Lung (tissue), 12 donors: ENCODE measurements around the gene LRRFIP2. TPM values are rescaled to one million over a fixed set of nuclear protein-coding genes. Genes with fewer than 3 reads are reported as not detected.
A peak's percentile ranks its signal among the peaks of the same experiment; 100 is the strongest.

Experiments
- ATAC-seq: fragments of 200-7000 bp; cut with Tn5 transposase; one replicate; pipeline ENCODE4 v1.9.1; 2020; ENCODE audit warnings: moderate number of reproducible peaks; ENCODE audit not compliant: insufficient read depth, low FRiP score
- DNase-seq, 3 donors: peaks; one replicate each; pipeline ENCODE4 v3.0.0-alpha.2; 2013 to 2017
- H3K27ac ChIP-seq, 2 donors: one replicate each; pipeline ENCODE4 v1.5.1; 2013; ENCODE audit warnings: mild to moderate bottlenecking in 2 of 2, moderate library complexity in 2 of 2, control low read depth in 1 of 2, inconsistent platforms in 1 of 2, low read depth in 1 of 2, low read length in 1 of 2
- H3K27me3 ChIP-seq, 3 donors: one replicate each; pipeline ENCODE4 v1.5.1; 2013; ENCODE audit warnings: low read length in 2 of 3; ENCODE audit not compliant: control insufficient read depth in 3 of 3, insufficient read depth in 3 of 3
- H3K36me3 ChIP-seq, 4 donors: one replicate each; pipeline ENCODE4 v1.5.1; 2013; ENCODE audit warnings: low read length in 4 of 4, mild to moderate bottlenecking in 1 of 4, moderate library complexity in 1 of 4; ENCODE audit not compliant: control insufficient read depth in 4 of 4, insufficient read depth in 4 of 4
- H3K4me1 ChIP-seq, 5 donors: one replicate each; pipeline ENCODE4 v1.5.1; 2013; ENCODE audit warnings: low read length in 5 of 5, mild to moderate bottlenecking in 2 of 5, moderate library complexity in 1 of 5; ENCODE audit not compliant: control insufficient read depth in 5 of 5, insufficient read depth in 5 of 5
- H3K4me3 ChIP-seq: one replicate; pipeline ENCODE4 v1.5.1; 2013; ENCODE audit warnings: mild to moderate bottlenecking, control low read depth, moderate library complexity
- H3K9ac ChIP-seq, 2 donors: one replicate each; pipeline ENCODE4 v1.5.1; 2013; ENCODE audit warnings: low read length in 2 of 2, control low read depth in 1 of 2; ENCODE audit not compliant: insufficient read depth in 1 of 2
- H3K9me3 ChIP-seq, 4 donors: one replicate each; pipeline ENCODE4 v1.5.1; 2013; ENCODE audit warnings: low read length in 3 of 4, mild to moderate bottlenecking in 1 of 4, moderate library complexity in 1 of 4; ENCODE audit not compliant: control insufficient read depth in 4 of 4, insufficient read depth in 3 of 4
- WGBS, 2 donors: extraction: QIAGEN DNeasy Blood & Tissue Kit; methylation state at CpG; one replicate each; pipeline ENCODE4 v1.1.7; 2013; 5-methylcytosine and 5-hydroxymethylcytosine counted together
- polyA plus RNA-seq, 2 donors: library from polyadenylated mRNA; stranded (reverse); fragments of 200-250 nt; gene quantifications; one replicate each; pipeline ENCODE4 v1.2.1, GENCODE V29; 2013
- total RNA-seq, 2 donors: library from RNA; depleted of rRNA in 1 of 2; stranded (reverse); fragments of >200 nt in 1 of 2; gene quantifications; one replicate each; pipeline ENCODE4 v1.2.1, GENCODE V29; 2014 to 2021
- TF ChIP-seq, protein P1 (sequence below): IDR thresholded peaks from 2 replicates; pipeline ENCODE4 v1.5.1; 2012; ENCODE audit warnings: mild to moderate bottlenecking; ENCODE audit errors: control extremely low read depth, extremely low read depth
- donor health status: control.
- donor health status: control.
- donor health status: Bipolar disorder and iron deficiency.
- donor health status: healthy.
- donor health status: DM: yes; HTN: yes; CAD: no.

Gene LRRFIP2
- total and polyA plus RNA-seq, 4 donors = 24.8 to 106 (median 44.6) TPM

DNA sequence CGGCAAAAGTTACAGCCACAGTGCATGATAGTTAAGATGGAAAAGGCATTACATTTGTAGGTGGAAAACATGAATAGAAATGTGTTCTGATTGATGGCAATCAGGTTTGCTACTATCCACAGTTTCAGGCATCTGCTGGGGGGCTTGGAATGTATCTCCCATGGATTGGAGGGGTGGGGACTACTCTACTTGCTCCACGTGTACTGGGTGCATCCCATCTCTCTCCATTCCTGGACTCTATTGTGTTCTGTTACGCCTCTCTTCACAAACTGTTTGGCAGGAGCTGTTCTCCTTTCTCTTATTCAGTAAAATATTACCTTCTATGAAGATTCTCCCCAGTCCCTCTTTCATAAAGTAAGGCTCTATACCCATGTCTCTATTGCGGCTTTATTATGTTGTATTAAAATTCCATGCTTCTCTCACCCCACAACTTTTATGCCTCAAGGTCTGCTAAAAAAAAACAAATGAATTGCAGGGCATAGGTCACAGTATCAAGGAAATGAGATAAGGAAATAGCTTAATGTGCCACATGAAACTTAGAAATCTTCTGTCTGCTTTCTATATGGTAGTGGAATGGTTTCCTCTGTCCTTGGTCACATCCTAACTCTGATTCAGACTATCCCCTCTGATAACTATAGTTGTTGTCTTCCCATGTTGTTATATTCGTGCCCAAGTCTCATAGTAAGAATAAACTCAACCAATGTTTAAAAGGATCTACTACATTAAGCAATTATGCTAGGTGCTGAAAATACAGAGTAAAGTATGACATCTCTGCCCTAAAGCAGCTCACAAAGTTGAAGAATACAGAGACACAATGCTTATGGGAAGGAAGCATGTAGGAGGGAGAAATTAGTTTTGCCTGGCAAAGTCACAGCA, 43.2 kb downstream of the LRRFIP2 start:
- H3K9ac ChIP-seq = no peak overlapping the region
- no peaks in the 10 kb centered on the region for H3K27me3 ChIP-seq
- 67 to 81% methylated on average over 5 of the region's 5 CpGs for WGBS, 2 donors
- H3K4me3 ChIP-seq = no peak overlapping the region
- H3K27ac ChIP-seq = peak overlapping the region in 1 of 2 donors; percentile 53
- H3K36me3 ChIP-seq = peaks cover 0 to 2% (median 0%) of the 10 kb centered on the region in 4 donors
- ATAC-seq = no peak
- no peak for DNase-seq
- TF ChIP-seq, protein P1, sequence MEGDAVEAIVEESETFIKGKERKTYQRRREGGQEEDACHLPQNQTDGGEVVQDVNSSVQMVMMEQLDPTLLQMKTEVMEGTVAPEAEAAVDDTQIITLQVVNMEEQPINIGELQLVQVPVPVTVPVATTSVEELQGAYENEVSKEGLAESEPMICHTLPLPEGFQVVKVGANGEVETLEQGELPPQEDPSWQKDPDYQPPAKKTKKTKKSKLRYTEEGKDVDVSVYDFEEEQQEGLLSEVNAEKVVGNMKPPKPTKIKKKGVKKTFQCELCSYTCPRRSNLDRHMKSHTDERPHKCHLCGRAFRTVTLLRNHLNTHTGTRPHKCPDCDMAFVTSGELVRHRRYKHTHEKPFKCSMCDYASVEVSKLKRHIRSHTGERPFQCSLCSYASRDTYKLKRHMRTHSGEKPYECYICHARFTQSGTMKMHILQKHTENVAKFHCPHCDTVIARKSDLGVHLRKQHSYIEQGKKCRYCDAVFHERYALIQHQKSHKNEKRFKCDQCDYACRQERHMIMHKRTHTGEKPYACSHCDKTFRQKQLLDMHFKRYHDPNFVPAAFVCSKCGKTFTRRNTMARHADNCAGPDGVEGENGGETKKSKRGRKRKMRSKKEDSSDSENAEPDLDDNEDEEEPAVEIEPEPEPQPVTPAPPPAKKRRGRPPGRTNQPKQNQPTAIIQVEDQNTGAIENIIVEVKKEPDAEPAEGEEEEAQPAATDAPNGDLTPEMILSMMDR = no peak
- H3K4me1 ChIP-seq = peaks cover 0 to 14% (median 3%) of the 10 kb centered on the region in 5 donors
- no peaks in the 10 kb centered on the region for H3K9me3 ChIP-seq

DNA sequence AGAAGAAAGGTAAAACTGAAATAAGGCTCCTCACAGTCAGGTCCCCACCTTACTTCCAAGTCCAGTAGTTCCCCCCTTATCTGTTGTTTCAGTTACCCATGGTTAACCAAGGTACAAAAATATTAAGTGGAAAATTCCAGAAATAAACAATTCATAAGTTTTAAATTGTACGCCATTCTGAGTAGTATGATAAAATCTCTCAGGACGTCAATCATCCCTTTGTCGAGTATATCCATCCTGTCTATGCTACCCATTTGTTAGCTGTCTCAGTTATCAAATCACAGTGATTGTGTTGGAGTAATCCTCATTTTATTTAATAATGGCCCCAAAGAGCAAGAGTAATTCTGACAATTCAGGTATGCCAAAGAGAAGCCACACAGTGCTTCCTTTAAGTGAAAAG, 43.9 kb downstream of the LRRFIP2 start:
- DNase-seq = no peak
- TF ChIP-seq, protein P1 = no peak
- H3K9me3 ChIP-seq = no peaks in the 10 kb centered on the region
- no peak overlapping the region for H3K9ac ChIP-seq
- H3K27ac ChIP-seq = no peak overlapping the region
- no peaks in the 10 kb centered on the region for H3K27me3 ChIP-seq
- no peak for ATAC-seq
- no peak overlapping the region for H3K4me3 ChIP-seq
- 81 to 86% methylated on average over 3 of the region's 3 CpGs for WGBS, 2 donors
- H3K4me1 ChIP-seq = peaks cover 0 to 15% (median 3%) of the 10 kb centered on the region in 5 donors
- peaks cover 0 to 2% (median 0%) of the 10 kb centered on the region in 4 donors for H3K36me3 ChIP-seq

DNA sequence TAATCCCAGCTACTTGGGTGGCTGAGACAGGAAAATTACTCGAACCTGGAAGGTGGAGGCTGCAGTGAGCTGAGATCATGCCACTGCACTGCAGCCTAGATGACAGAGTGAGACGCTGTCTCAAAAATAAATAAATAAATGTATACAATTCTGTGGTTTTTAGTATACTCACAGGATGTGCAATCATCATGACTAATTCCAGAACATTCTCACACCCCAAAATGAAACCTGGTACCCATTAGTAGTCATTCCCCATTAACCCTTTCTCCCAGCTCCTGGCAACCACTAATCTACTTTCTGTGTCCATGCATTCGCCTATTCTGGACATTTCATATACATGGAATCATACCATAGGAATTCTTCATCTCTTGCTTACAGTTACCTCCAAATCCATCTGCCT, 44.5 kb downstream of the LRRFIP2 start:
- H3K9me3 ChIP-seq = no peaks in the 10 kb centered on the region
- DNase-seq (no peak), ATAC-seq (no peak)
- no peak overlapping the region for H3K4me3 ChIP-seq
- H3K9ac ChIP-seq = no peak overlapping the region
- TF ChIP-seq, protein P1 = no peak
- 81 to 82% methylated on average over 3 of the region's 3 CpGs for WGBS, 2 donors
- no peaks in the 10 kb centered on the region for H3K27me3 ChIP-seq
- peaks cover 0 to 2% (median 0%) of the 10 kb centered on the region in 4 donors for H3K36me3 ChIP-seq
- peaks cover 0 to 19% (median 3%) of the 10 kb centered on the region in 5 donors for H3K4me1 ChIP-seq
- H3K27ac ChIP-seq = no peak overlapping the region
